GM19023 (cell line): Measurements from ENCODE around the gene SEMA6B.
"Not testable (repeated sequence)": the region's sequence is repeated elsewhere in the genome, so short reads cannot be mapped to it uniquely, and the experiment has no call there.

Experiments used
- ATAC-seq: cut with Tn5 transposase; IDR thresholded peaks from one replicate; pipeline ENCODE4 v1.9.1; 2021; ENCODE audit warnings: mild to moderate bottlenecking, moderate library complexity; ENCODE audit not compliant: unreplicated experiment

Gene SEMA6B

DNA sequence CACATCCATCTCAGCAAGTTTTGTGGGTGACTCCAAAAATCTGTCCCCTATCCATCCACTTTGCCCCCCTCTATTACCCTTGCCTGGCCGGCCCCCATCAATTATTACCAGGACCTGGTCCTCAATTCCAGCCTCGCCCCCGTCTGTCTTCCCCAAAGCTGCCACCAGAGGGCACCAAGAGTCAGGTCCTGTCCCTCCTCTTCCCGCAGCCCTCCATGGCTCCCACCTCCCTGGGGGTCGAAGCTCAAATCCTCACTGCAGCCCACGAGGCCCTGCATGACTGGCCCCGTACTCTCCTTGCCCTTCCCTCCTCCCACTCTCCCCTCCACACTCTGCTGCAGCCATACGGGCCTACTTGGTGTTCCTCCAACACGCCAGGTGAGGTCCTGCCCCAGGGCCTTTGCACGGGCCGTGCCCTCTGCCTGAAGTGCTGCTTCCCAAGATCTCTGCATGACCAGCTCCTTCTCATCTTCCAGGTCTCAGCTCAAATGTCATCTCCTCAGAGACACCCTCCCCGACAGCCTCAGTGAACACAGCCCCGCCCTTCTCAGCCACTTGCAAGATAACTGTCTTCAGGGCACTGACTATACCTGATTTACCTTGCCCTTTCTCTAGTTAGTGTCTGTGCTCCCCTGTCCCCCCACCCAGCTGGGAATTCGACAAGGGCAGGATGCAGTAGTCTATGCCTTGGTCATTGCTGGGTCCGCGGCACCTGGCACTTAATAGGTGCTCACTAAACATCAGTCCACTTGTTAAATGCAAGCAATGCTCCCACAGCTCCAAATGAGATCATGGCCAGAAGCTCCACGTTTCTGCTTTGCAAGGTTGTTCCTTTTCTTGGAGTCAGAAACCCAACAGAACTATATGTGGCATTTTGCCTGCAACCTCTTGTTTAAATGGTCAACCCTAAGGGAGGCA lies 16.8 kb upstream of the SEMA6B start:
- ATAC-seq, result no peak

DNA sequence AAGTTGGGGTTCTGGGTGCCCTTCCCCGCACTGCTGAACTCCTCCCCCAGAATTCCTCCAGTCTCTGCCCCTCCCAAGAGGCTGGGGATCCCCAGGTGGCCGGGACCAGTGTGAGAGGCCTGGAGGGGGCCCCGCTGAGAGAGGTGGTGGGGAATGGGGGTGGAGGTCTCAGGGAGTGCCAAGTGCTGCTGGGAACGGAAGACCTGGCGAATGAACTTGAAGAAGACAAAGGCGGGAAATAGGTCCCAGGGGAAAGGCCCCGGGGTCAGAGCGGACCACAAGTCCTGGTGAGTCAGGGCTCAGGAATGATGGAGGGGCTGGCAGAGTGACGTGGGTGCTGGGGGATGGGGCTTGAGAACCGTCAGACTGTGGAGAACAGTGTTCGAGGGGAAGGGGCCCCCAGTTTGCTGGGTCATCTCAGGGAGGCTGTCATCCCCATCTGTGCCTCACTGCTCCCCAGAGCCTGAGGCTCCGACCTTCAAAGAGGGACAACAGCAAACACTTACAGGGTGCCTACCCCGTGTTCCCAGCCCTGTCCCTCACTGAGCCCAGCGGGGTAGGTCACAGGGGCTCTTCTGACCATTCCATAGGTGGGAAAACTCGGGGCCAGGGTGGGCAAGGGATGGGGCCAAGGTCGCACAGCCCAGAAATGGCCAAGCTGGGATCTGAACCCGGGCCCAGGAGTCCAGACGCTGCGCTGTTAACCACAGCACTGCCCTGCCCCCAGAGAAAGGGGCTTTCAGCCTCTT lies 16.0 kb upstream of the SEMA6B start:
- no peak for ATAC-seq

DNA sequence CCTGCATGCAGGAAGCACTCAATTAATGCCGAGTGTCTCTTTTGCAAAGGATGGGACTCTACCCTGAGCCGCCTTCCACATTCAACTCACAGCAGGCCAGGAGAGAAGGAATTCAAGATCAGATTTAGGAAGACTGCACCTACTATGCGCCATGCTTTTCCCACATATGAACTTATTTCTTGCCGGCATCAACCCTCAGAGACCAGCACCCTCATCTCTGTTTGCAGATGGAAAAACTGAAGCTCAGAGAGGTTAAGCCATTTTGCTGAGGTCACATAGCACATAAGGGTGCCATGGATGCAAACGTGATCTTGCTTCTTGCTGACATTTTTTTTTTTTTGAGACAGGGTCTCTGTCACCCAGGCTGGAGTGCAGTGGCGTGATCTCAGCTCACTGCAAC lies 14.2 kb upstream of the SEMA6B start:
- ATAC-seq, result no peak

DNA sequence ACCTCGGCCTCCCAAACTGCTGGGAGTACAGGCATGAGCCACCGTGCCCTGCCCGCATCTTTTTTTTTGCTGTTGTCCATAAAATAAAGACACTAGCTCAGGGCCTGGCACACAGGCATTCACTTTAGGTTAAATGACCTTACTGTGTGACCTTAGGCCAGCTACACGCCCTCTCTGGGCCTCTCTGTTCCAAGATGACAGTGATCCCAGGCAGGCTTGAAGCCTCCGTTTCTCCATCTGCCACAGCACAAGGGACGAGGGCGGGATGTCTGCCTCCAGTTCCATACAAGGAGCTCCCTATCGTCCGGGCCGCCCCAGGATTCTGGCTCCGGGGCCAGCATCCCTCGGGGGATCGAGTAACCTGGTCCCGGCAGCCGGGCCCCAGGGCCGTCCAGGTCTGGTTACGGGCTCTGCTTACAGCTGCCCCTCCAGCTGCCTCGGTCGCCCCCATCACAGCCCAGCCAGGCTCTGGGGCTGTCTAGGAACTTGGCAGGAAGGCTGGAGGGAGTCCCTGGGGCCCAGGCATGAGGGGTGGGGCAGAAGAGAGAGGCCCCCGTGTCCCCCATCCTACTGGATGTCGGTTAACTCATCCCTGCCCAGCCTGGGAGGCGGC lies 11.9 kb upstream of the SEMA6B start:
- ATAC-seq, result no peak

DNA sequence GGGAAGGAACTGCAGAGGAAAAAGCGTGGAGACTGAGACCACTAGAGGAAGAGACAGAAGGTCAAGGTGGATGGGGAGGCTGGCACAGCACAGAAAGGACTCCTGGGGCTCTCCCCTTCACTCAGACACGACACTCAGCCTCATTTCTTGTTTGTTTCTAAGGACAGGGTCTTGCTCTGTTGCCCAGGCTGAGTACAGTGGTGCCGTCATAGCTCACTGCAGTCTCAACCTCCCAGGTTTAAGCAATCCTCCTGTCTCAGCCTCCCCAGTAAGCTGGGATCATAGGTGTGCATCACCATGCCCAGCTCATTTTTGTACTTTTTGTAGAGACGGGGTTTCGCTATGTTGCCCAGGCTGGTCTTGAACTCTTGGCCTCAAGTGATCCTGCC lies 11.4 kb upstream of the SEMA6B start:
- ATAC-seq, result no peak

DNA sequence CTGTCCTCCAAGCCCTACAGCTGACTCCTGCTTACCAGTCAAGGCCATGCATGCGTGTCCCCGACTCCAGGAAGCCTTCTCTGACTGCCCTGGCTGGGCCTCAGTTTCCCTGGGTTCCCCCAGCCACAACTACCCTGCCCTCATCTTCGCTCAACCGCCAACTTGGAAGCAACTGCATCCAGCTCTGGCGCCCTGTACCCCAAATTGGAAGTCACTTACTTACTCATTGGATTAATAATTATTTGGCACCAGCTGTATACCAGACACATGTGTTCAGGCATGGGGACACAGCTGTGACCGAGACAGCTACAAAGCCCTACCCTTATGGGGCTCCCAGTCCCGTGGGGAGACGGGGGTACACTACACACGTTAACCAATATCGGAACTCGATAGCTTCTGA lies 10.9 kb upstream of the SEMA6B start:
- ATAC-seq, result no peak

DNA sequence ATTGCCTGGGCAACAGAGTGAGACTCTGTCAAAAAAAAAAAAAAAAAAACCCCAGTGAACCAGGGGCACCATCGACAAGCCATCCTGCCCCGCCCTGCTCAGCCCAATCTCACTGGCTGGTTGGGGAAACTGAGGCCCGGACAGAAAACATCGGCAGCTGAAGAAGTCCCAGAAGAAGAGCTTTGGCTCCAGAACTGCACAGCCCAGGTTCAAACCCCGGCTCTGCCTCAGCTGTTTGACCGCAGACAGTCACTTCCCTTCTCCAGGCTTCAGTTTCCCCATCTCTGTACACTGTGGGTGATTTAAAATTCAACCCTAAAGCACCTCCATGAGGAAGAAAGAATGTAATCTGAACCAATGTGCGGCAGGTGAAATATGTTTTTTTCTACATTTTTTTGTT lies 9.4 kb upstream of the SEMA6B start:
- ATAC-seq, result no peak

DNA sequence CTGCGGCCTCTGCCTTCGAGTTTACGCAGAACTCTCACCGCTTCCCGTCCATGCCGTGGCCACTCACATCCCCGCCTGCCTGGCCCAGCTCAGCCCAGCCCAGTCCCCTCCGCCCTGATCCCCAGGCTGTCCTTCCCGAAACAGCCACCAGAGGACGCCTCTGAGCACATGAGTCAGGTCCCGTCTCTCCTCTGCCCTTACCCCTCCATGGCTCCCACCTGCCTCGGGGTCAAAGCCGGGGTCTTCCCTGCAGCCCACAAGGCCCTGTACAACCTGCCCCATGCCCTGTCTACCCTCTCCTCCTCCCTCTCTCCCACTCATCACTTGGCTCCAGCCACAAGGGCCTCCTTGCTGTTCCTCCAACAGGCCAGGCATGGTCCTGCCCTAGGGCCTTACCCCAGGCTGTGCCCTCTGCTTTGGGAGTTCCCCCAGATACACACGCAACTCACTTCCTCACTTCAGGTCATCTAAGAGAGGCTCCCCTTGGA lies 8.1 kb upstream of the SEMA6B start:
- no peak for ATAC-seq

DNA sequence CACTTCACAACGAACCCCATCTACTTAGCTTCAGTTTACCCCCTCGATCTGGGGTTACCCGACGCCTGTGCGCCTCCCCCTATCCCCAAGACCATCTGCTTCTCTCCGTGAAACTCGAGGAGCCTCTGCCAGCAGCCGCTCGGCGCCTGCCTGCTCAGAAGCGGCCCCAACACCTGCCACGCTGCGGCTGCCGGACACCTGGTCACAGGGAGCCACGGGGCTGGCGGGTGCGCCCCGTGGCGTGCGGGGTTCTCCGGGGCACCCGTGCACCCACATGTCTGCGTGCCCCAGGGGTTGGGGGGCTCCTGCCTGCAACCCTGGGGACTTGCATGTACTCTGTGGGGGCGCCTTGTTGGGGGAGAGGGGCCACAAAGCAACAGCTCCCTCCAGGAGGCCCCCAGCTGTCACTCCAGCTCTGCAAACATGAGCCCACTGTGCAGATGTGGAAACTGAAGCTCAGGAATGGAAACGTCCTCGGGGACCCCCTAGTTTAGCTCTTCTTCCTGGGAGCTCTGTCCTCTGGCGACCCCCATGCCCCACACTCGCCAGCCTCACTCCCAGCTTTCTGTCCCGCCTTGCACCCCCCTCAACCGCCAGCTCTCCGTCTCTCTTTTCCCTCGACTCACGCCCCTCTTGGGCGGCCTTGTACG lies 7.0 kb upstream of the SEMA6B start:
- ATAC-seq, result no peak

DNA sequence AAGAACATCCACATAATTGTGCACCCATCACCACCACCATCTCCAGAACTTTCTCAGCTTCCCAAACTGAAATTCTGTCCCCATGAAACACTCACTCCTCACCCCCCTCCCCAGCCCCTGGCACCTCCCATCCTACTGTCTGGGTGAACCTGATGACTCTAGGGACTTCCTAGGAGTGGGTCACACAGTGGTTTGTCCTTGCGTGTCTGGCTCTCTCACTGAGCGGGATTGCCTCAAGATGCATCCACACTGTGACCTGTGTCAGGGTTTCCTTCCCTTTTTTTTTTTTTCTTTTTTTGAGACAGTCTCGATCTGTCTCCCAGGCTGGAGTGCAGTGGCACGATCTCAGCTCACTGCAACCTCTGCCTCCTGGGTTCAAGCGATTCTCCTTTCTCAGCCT lies 4.1 kb upstream of the SEMA6B start:
- ATAC-seq, result not testable (repeated sequence)

DNA sequence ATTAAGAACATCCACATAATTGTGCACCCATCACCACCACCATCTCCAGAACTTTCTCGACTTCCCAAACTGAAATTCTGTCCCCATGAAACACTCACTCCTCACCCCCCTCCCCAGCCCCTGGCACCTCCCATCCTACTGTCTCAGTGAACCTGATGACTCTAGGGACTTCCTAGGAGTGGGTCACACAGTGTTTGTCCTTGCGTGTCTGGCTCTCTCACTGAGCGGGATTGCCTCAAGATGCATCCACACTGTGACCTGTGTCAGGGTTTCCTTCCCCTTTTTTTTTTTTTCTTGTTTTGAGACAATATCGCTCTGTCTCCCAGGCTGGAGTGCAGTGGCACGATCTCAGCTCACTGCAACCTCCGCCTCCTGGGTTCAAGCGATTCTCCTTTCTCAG lies 2.6 kb upstream of the SEMA6B start:
- ATAC-seq, result not testable (repeated sequence)

DNA sequence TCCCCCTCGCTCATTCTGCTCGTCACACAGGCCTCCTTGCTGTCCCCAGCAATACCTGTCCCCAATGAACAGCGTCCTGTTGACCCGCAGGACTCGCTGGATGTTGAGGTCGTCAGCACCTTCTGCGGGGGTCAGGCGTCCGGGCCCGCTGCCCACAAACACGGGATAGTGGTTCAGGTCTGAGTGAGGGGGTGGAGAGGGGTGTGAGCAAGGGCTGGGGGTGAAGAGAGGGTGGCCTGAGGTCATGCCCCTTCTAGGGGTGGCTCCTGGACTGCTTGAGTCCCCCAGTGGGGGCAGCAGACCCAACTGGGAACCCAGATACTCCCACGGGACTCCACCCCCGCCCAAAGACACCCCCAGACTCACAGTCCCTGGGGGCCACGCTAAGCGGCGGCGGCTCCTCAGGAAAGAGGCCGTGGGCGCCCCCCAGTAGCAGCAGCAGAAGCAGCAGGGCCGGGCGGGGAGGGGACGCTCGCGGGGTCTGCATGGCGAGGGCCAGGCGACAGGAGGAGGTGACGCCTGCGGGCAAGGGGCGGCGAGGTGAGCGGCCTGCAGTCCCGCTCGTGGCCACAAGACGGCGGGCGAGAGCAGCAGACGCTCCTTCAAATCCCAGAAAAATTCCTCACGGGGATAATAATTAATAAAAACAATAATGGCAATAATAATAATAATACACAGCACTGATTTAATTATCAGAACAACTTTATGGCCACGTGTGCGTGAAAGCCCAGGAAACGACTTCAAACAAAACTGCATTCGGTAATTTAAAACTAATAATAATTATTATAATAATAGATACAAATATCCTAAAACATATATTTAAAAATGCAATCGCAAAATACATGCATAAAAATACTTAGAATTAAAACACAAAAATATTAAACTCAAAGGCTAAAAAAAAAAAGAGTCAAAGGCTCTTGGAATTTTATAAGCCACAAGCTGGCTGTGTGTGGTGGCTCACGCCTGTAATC lies 1.2 kb downstream of the SEMA6B start:
- no peak for ATAC-seq

DNA sequence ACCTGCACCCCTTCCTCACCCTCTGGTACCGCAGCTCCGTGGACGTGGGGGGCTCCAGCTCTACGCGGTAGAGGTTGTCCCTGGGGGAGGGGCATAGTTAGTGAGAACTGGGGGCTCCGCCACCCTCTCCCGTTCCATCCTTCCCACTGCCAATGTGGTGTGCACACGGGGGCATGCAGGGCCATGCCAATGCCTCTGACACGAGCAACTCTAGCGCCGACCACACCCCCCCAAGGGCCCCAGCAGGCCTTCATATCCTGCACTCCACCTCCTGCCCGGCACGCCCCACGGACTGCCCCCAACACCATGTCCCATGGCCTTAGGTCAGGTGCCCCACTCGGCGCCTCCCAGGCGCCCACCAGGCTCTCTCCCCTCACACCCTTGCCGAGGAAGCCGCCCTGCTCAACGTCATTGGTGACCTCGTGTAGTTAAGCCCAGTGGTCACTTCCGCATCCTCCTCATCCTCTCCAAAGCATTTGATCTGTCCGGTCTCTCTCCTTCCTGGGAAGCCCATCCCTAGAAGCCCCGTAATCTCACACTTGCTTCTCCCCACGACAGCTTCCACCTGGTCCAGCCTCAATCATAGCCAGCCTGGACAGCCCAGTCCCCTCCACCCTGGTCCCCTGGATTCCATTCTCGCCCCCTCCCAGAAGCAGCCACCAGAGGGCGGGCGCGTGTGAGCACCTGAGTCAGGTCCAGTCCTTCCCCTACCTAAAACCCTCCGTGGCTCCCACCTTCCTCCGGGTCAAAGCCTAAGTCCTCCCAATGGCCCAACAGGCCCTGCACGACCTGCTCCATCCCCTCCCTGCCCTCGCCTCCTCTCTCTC lies 2.1 kb downstream of the SEMA6B start:
- ATAC-seq, result no peak

DNA sequence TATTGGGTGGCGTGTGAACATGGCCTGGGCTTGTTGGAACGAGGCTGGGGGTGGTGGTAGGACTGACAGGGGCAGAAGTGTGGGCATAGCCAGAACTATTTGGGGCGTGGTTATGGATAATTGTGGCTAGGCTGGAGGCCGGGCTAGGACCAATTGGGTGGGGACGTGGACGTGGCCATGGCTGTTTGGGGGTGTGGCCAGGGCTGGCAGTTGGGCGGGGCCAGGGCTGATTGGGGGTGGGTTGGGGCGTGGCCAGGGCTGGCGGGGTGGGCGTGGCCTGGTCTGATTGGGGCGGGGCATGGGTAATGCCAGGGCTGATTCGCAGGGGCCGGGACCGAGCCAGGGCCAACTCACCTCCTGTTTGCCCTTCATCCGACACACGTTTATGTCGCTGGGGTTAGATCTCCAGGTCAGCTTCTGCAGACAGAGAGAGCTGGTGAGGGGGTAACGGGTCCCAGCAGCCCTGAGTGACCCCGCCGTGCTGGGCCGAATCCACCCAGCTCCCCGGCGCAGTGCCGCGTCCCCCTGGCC lies 2.8 kb downstream of the SEMA6B start:
- no peak for ATAC-seq

DNA sequence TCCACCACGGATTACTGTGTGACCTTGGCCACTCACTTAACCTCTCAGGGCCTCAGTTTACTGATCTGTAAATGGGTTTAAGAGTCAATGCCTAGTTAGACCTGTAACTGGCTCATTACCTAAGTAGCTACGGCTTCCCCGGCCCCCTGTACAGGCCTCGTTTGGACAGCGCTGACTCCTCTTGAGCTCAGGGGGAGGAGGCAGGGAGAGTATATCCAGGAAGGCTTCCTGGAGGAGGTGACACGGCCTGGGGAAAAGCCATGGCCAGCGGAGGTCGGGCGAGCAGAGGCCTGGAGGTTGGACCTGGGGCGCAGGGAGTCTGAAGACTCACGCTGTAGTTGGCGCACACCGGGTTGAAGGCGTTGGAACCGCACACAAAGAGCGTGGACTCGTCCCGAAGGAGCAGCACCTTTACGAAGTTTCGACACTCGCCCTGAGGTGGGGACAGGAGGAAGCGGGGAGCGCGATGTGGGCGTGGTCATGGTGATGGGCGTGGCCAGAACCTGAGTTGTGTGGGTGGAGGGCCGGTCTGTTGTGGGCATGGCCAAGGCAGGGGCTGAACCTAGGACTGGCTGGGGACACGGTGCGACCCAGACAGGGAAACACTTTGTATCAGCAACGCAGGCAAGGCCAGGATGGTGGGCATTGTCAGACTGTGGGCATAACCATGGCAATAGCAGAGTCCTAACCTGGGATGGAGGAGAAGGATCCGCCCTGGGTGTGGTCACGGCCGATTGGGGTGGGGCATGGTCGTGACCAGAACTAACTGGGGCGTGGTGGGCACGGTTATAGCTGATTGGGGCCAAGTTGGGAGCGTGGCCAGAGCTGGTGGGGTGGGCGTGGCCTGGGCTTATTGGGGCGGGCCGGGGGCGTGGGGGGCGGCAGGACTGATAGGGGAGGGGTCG lies 3.6 kb downstream of the SEMA6B start:
- no peak for ATAC-seq

DNA sequence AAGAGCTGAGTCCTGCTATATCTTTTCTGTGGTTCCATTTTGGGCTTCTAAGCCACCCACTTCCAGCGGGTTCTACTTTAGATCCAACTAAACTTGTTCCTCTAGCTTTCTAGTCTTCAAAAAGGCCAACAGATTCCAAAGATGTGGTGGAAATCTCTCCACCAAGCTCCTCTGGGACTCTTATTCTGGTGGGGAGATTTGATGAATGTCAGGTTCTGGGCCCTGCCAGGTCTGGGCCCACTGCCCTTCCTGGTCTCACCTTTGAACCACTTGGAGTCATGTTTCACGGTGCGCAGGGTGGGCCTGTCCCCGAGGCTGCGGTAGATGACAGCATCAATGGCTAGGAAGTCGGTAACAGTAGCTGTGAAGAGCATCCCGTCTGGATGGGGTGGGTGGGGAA lies 4.8 kb downstream of the SEMA6B start:
- no peak for ATAC-seq

DNA sequence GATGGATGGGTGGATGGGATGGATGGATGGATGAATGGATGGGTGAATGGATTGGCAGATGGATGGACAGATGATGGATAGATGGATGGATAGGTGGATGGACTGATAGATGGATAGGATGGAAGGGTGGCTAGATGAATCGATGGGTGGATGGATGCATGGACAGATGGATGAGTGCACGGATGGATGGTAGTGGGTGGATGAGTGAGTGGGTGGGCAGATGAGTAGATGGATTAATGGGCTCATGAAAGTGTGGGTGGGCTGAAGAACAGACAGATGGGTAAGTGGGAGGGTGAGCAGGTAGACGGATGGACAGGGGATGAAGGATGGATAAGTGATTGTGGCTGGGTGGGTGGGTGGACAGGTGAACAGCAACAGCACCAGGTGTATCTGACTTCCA lies 5.7 kb downstream of the SEMA6B start:
- ATAC-seq, result no peak
